Activated T-cell treated with anti-CD3 and anti-CD28 coated beads, Interleukin-2, amount 50 U/mL, for 1 hour (primary cell): ENCODE results near the gene CCDC188.
"Not testable (repeated sequence)": the region's sequence is repeated elsewhere in the genome, so short reads cannot be mapped to it uniquely, and the experiment has no call there.

Experiments
- DNase-seq: peaks from one replicate; pipeline ENCODE4 v3.0.0-alpha.2; 2020

The CCDC188 gene

GRCh38 chr22:20169253-20169822 is 18.5 kb upstream of the CCDC188 start:
- no peak for DNase-seq

GRCh38 chr22:20167643-20168322 is 16.9 kb upstream of the CCDC188 start:
- DNase-seq = no peak

- DNase-seq = no peak
These were observed 15.8 kb upstream of the CCDC188 start for GRCh38 chr22:20166703-20167102.

GRCh38 chr22:20165913-20166312 is 15.1 kb upstream of the CCDC188 start:
- DNase-seq = no peak

GRCh38 chr22:20165421-20165820 is 14.6 kb upstream of the CCDC188 start:
- DNase-seq = no peak

- no peak for DNase-seq
These were observed 14.0 kb upstream of the CCDC188 start for GRCh38 chr22:20164863-20165262.

GRCh38 chr22:20160041-20160440 is 9.2 kb upstream of the CCDC188 start:
- no peak for DNase-seq

- not testable (repeated sequence) for DNase-seq
These were observed 8.7 kb upstream of the CCDC188 start for GRCh38 chr22:20159531-20159930.

GRCh38 chr22:20159076-20159475 is 8.2 kb upstream of the CCDC188 start:
- no peak for DNase-seq

GRCh38 chr22:20158391-20159036 is 7.7 kb upstream of the CCDC188 start:
- DNase-seq = no peak

- DNase-seq = no peak
These were observed 6.8 kb upstream of the CCDC188 start for GRCh38 chr22:20157430-20158183.

- peak; percentile 94 for DNase-seq
These were observed 6.0 kb upstream of the CCDC188 start for GRCh38 chr22:20156611-20157429.

GRCh38 chr22:20156042-20156389 is 5.2 kb upstream of the CCDC188 start:
- no peak for DNase-seq

- no peak for DNase-seq
These were observed 4.6 kb upstream of the CCDC188 start for GRCh38 chr22:20155330-20156041.

- no peak for DNase-seq
These were observed 3.8 kb upstream of the CCDC188 start for GRCh38 chr22:20154602-20155187.

- no peak for DNase-seq
These were observed 3.1 kb upstream of the CCDC188 start for GRCh38 chr22:20153945-20154344.

GRCh38 chr22:20152464-20152890 is 1.6 kb upstream of the CCDC188 start:
- DNase-seq = no peak

- DNase-seq = no peak
These were observed 377 bp upstream of the CCDC188 start for GRCh38 chr22:20151276-20151588.

GRCh38 chr22:20149257-20150250 is 1.3 kb downstream of the CCDC188 start:
- no peak for DNase-seq

- no peak for DNase-seq
These were observed 2.4 kb downstream of the CCDC188 start for GRCh38 chr22:20148414-20148813.
